Ovary (tissue), 3 donors: ENCODE measurements around the gene GAL.

ENCODE experiments used
- CTCF ChIP-seq, 3 donors: fragments of 450-650 bp in 2 of 3; fragments of 200-600 bp in 1 of 3; IDR thresholded peaks; one replicate each; pipeline versions ENCODE4 v1.5.1 to v1.8.0; 2016 to 2022; ENCODE audit warnings: antibody characterized with exemption in 3 of 3, mild to moderate bottlenecking in 1 of 3
- POLR2A ChIP-seq: fragments of 450-650 bp; IDR thresholded peaks from one replicate; pipeline ENCODE4 v1.6.1; 2017; ENCODE audit warnings: antibody characterized with exemption, mild to moderate bottlenecking, moderate library complexity
- donor health status: DM: no; HTN: no; CAD: no.

GRCh38 chr11:68673991-68674390 is 10.4 kb upstream of the GAL start:
- no peak for TF ChIP-seq CTCF (IDR thresholded peaks at IDR 0.05)
- TF ChIP-seq POLR2A: no peak
